ENCODE measurements around the gene HPSE2. TPM values are rescaled to one million over a fixed set of nuclear protein-coding genes. Genes with fewer than 3 reads are reported as not detected.

The HPSE2 gene
- total RNA-seq, 4 donors from 2014 or later: 1.1 TPM; not detected in 3

GRCh38 chr10:99234041-99234790 is 1.4 kb downstream of the HPSE2 start:
- DNase-seq: peak in 1 of 2 donors; percentile 6
- TF ChIP-seq POLR2A (IDR thresholded peaks at IDR 0.05): no peak
- no peak for TF ChIP-seq CTCF (IDR thresholded peaks at IDR 0.05 in 4 of 5, conservative IDR thresholded peaks at IDR 0.05 in 1 of 5)
- Histone ChIP-seq H3K27me3 (peaks cover 81 to 88% (median 86%) of the 10 kb centered on the region in 3 donors), H3K36me3 (no peaks in the 10 kb centered on the region), H3K4me1 (peaks cover 24 to 33% of the 10 kb centered on the region in 2 donors), H3K27ac (no peak overlapping the region), H3K9me3 (no peaks in the 10 kb centered on the region), H3K4me3 (peak overlapping the region; percentile 48 to 67 (median 52))
- intact Hi-C loops (cut with DNase I; ENCODE audit: low total_unique reads): no loop called here
- in situ Hi-C loops (cut with MboI; ENCODE audit: low sequenced_read_pairs in 4 of 4): no loop called here
- peak; percentile 41 to 42 for ATAC-seq

- no peak for DNase-seq
- intact Hi-C loops (cut with DNase I; ENCODE audit: low total_unique reads) (no loop called here), in situ Hi-C loops (cut with MboI; ENCODE audit: low sequenced_read_pairs in 4 of 4) (no loop called here)
- no peaks in the 10 kb centered on the region for H3K9me3 ChIP-seq
- peak overlapping the region; percentile 48 to 67 (median 52) for H3K4me3 ChIP-seq
- H3K36me3 ChIP-seq: no peaks in the 10 kb centered on the region
- TF ChIP-seq POLR2A (IDR thresholded peaks at IDR 0.05) (no peak), CTCF (IDR thresholded peaks at IDR 0.05 in 4 of 5, conservative IDR thresholded peaks at IDR 0.05 in 1 of 5) (no peak)
- H3K4me1 ChIP-seq: peaks cover 24 to 33% of the 10 kb centered on the region in 2 donors
- peaks cover 79 to 82% (median 81%) of the 10 kb centered on the region in 3 donors for H3K27me3 ChIP-seq
- H3K27ac ChIP-seq: no peak overlapping the region
- no peak for ATAC-seq
Observed at GRCh38 chr10:99233689-99234037, 2.0 kb downstream of the HPSE2 start.

- Histone ChIP-seq H3K36me3 (no peaks in the 10 kb centered on the region), H3K27ac (no peak overlapping the region), H3K27me3 (peaks cover 77 to 78% (median 78%) of the 10 kb centered on the region in 3 donors), H3K9me3 (no peaks in the 10 kb centered on the region), H3K4me1 (peaks cover 24 to 33% of the 10 kb centered on the region in 2 donors), H3K4me3 (peak overlapping the region; percentile 48 to 67 (median 52))
- DNase-seq: no peak
- intact Hi-C loops (cut with DNase I; ENCODE audit: low total_unique reads): no loop called here
- in situ Hi-C loops (cut with MboI; ENCODE audit: low sequenced_read_pairs in 4 of 4): no loop called here
- ATAC-seq: no peak
- TF ChIP-seq POLR2A (IDR thresholded peaks at IDR 0.05) (no peak), CTCF (IDR thresholded peaks at IDR 0.05 in 4 of 5, conservative IDR thresholded peaks at IDR 0.05 in 1 of 5) (no peak)
Observed at GRCh38 chr10:99233000-99233688, 2.5 kb downstream of the HPSE2 start.

GRCh38 chr10:99232360-99232999 is 3.2 kb downstream of the HPSE2 start:
- Histone ChIP-seq H3K27me3 (peaks cover 71 to 75% (median 73%) of the 10 kb centered on the region in 3 donors), H3K9me3 (no peaks in the 10 kb centered on the region), H3K36me3 (no peaks in the 10 kb centered on the region), H3K4me3 (peak overlapping the region; percentile 41 to 67 (median 48)), H3K4me1 (peaks cover 24 to 33% of the 10 kb centered on the region in 2 donors), H3K27ac (no peak overlapping the region)
- ATAC-seq (no peak), DNase-seq (no peak)
- in situ Hi-C loops (cut with MboI; ENCODE audit: low sequenced_read_pairs in 4 of 4) (no loop called here), intact Hi-C loops (cut with DNase I; ENCODE audit: low total_unique reads) (no loop called here)
- TF ChIP-seq CTCF (IDR thresholded peaks at IDR 0.05 in 4 of 5, conservative IDR thresholded peaks at IDR 0.05 in 1 of 5) (no peak), POLR2A (IDR thresholded peaks at IDR 0.05) (no peak)

All from gastrocnemius medialis (tissue), 4 donors.